T-helper 2 cell treated with Interferon-gamma antibody and Interleukin-4, amounts not matched to agents 100 ng/mL and 5 ng/mL, for 36 hours (primary cell): ENCODE data around the gene MAN1C1. TPM values are rescaled to one million over a fixed set of nuclear protein-coding genes. Genes with fewer than 3 reads are reported as not detected.
"Not testable (repeated sequence)": the region's sequence is repeated elsewhere in the genome, so short reads cannot be mapped to it uniquely, and the experiment has no call there.

Experiments used
- intact Hi-C: fragments of 100-400 bp; cut with micrococcal nuclease; formaldehyde crosslinking; loops from one replicate; pipeline ENCODE4 v1.15.1; 2023
- total RNA-seq: library from RNA; stranded (reverse); gene quantifications from 2 replicates; pipeline ENCODE4 v1.2.3, GENCODE V29; 2022

Gene MAN1C1
- total RNA-seq, 1 donor from 2014 or later, result 12.1 TPM

DNA sequence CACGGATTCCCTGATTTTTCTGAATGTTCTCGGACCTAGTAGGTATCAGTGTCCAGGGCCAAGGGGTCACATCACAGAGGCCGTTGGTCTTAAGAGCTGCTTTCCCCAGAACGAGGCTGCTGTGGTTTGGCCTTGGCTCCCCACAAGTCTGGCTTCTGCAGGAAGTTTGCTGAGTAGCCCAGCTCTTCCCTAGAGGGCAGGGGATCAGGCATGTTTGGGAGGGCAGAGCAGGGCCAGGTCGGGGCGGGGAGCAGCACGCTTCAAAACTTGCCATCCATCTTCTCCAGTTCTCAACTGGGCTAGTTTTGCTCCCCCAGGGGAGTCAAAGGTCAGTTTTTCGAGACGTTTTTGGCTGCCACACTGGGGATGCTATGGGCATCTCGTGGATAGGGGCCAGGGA lies 37.0 kb downstream of the MAN1C1 start:
- intact Hi-C loops, result no loop called here

DNA sequence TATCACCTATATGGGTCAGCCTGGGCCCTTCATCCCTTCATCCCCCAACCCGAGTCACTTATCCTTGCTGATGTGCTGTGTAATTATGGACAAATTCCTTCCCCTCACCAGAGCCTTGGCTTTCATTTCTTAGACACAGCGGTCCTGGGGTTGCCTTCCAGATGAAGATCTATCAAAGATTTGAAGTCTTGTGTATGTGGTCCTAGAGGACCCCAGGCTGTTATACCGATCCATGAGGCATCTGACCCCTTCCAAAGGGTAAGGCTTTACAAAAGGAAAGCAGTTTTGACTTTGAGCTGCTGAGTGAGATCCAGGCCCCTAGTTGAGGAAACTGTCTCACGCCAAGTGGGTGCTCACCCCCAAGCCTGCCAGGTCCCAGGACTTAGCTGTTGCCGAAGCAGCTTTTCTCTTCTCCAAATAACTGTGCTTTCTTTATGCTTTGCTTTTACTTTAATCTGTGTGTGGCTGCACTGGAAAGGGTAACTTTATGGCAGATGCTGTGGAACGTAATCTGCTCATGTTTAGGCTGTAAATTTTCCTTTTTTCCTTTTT lies 37.6 kb downstream of the MAN1C1 start:
- intact Hi-C loops, result no loop called here

DNA sequence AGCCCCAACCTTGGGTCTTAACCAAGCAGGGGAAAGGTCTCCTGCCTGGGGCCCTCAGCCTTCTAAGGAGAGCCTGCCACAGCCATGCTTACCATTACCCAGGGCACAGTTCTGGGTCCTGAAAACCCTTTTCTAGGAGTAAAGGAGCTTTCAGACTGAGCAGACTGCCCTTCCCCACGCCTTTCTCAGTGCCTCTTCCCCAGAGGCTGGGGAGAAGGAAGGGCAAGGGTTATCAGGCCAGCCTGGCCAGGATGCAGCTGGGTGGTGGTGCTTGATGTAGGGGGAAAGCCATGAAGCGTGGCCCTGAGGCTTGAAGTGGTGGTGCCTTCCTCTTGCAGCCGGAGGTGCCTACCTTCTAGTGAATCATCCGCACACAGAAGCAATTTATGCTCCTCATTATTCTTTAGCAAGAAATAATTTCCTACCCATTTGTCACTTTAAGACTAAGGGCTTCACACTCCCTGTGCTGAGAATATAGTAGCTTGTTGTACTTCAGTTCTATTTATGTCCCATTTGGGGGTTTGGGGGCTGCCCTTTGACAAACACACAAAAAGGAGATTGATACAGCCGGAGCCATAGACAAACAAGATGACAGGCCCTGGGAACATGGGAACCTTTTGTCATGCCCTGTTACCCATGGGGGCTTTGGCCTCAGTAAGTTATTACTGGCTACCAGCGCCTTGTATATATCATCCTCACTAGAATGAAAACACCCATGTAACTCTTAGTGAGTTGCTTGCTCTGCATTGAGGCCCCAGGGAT lies 40.7 kb downstream of the MAN1C1 start:
- intact Hi-C loops, result no loop called here

DNA sequence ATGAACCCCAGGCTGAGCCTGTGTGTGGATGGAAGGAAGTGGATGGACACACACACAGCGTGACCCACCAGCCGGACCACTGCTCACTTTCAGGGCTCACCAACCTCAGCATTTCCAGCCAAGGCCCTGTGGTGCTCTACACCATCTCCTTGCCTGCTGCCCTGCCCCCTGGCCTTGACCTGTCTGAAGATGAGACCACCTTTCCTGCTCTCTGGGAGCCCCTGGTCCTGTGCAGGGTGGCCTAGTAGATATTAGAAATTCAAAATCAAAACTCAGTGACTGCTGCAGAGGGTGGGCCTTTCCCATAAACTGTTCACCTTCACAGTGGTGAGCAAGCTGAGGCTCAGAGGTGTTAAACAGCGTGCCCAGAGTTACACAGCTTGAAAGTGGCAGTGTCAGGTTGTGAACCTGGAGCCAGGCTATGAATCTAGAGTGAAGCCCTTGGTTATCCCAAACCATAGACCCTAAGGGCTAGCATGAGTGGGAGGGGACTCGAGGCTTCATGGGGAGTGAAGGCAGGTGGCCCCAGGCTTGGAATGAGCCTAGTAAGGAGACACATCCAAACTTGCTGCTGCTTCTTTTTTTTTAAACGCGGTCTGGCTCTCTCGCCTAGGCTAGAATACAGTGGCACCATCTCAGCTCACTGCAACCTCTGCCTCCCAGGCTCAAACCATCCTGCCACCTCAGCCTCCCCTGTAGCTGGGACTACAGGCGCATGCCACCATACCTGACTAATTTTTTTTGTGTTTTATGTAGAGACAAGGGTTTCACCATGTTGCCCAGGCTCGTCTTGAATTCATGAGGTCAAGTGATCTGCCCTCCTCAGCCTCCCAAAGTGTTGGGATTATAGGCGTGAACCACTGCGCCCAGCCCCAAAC lies 41.5 kb downstream of the MAN1C1 start:
- intact Hi-C loops, result no loop called here

DNA sequence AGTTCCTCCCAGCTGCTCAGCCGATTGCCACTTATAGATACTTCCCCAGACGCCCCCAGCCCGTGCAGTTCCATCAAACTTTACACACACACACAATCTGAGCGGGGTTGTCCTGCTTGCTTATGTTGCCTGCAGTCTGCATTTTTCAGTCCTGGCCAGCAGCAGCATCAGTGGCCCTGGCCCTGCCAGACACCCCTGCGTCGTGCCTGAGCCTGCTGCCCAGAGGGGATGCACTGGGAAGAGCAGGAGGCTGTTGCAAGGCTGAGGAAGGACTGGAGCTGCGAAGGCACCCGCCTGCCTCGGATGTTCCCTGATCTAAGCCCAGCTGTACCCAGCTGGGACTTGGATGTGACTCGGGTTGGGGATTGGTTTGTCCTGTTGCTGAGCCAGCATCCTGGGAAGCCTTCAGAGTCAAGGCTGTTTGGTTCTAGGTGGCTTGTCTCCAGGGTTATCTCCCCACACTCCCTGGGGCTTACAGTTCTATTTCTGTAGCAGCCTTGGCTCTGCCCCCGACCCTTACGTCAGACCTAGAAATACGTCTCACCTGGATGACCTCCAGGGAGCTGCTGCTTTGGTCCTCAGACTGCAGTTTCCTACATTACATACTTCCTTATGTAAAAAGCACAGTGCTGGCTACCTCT lies 42.3 kb downstream of the MAN1C1 start:
- intact Hi-C loops, result no loop called here

DNA sequence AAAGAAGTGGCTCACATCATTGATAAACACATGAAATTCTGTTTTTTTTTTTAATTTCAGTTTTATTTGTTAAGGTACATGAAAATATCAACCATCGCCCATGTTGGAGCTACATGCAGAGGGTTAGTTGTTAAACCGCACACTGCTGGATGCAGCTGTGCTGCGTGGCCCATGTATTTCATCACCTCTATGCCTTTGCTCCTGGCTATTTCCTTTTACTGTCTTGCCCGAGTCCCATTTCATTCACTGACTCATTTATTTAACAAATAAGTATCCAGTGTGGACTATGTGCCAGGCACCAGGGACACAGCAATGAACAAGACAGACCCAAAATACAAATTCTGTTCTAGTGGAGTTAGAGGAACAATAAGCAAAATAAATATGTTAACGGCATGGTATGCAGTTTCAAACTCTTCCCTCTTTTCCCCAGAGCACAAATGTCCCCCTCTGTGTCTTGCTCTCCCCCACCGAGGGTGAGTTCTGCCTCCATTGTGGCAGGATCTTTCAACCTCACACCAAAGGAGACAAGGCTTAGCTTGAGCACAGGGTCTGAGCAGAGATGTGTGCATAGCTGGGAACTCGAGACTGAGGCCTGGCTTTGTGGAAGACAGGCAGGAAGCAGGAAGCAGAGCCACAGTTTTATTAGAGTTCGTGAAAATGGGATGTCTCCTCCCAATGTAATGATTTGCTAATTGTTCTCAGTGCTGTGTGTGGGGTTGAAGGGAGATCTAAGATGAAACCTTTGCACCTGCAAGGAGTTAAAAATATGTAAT lies 44.6 kb downstream of the MAN1C1 start:
- intact Hi-C loops, result no loop called here

DNA sequence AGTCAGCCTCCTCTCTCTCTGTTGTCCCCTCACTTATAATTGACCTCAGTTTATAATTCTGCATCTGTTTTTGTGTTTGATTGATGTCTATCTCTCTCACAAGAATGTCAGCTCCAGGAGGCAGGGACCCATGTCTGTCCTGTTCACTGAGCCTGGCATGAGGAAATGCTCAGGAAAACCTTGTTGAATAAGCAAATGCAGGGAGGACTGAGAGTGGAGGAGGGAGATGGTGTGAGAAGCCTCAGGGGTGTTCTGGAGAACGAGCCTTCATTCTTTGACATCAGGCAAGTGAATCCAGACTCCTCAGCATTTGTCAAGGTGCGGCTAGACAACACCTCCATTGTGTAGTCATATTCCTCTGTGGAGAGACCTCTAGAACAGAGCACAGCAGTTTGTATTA lies 45.5 kb downstream of the MAN1C1 start:
- intact Hi-C loops, result no loop called here

DNA sequence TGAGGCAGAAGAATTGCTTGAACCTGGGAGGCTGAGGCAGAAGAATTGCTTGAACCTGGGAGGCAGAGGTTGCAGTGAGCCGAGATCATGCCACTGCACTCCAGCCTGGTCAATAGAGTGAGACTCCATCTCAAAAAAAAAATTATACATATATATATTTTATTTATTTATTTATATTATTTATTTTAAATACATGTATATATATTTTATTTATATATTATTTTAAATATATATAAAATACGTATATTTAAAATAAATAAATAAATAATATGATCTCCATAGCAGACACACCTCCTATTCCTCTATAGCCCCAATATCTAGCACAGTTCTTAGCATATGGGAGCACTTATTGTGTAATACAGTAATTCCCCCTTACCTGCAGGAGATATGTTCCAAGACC lies 46.4 kb downstream of the MAN1C1 start:
- intact Hi-C loops, result not testable (repeated sequence)

DNA sequence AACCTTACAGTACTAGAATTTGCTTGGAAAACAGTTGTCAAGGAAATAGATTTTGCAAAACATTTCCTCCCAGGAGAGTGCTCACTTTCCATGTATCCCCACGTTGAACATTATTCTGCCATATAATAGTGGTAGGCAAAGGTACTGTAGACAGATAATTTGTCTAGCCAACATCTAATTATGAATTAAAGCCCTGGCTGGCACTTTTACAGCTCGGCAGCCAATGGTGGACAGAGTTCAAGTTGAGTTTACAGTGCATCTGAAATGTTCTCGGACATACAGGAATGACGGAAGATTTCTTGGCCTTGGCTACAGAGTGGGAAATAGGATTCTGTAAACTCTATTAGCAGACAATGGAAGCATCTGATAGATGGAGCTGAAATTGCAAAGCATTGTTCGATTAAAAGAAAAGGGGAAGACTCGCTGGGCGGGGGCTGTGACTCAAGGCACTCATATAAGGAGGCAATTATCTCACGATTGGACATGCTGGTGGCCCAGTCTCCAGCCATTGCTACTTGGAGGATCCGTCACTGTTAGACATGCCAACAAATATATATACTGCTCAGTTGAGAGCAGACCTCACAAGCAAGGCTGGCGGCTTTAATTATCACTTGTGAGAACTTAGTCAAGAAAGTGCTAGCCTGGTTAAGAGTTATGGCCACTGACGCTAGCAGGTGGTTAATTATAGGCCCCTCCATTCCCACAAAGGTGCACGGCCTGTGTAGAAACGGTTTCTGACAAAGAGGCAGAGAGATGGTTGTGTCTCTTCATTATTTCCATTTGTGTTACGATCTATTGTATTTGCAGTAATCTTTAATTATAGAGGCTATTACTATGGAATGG lies 48.0 kb downstream of the MAN1C1 start:
- intact Hi-C loops, result no loop called here

DNA sequence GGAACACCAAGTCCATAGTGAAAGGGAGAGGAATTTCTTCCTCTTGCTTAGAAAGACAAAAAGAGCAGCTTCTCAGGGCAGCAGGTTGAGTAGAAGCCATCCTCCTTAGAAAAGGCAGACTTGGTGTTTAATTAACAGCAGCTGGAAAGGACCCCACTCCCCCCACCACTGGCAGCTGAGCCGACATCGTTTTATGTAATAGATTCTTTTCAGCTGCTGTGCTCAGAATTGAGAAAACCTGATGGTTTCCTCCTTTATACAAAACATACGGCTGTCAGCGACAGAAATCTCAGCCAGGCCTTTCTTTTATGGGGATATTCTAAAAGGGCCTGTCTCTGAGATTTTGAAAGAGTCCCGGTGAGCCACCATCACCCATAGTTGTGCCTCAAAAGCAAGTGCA lies 49.9 kb downstream of the MAN1C1 start:
- intact Hi-C loops, result no loop called here

DNA sequence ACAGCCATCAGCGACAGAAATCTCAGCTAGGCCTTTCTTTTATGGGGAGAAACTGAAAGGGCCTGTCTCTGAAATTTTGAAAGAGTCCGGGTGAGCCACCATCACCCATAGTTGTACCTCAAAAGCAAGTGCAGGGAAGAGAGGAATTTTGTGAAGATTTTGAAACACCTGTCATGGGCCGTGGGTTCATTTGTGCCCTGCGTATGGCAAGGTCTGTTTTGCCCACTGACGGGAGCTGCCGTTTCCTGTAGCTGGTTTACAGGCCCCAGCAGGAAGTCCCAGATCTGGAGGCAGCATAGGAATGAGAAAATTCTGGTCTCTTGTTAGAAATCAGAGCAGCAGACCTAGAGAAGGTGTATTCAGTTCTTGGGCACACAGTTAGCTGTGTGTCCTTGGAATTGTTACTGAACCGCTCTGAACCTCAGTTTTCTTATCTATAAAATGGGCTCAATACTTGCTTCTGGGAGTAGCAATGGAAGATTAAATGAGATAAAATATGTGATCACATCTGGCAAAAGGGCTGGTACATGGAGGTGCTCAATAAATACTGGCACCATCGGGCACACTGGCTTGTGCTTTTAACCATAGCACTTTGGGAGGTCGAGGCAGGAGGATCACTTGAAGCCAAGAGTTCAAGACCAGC lies 52.5 kb downstream of the MAN1C1 start:
- intact Hi-C loops, result no loop called here

DNA sequence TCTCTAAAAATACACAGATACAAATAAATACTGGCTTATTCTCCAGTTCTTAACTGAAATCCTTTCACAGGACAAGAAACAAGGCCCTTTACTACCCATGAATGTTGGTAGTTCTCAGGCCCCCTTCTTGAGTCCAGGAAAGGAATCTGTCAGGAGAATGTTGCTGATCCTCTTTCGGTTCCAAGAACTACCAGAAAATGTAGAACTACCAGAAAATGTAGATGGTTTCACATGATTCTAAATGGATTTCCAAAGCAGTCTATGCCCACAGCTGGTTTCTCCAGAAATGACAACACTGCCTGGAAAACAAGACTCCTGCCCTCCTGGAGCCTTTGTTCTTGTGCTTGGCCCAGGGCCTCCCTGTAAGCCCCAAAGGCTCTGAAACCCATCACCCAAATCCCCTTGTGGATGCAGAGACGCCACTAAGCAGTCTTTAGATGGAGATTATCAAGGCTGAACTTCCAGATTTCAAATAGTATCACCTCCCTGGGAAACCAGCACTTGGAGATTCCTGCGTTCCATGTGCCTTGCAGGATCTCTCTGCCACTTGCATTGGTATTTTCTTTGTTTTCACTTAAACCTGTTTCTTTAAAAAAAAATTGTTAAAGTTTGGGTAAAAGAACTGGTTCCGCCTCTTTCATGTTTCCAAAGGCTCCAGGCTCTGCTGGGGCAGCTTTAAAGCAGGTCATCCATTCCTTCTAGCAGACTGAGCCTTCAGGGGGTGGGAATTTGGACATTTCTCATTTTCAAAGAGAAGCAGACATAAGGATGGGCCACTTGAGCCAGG lies 53.4 kb downstream of the MAN1C1 start:
- intact Hi-C loops, result no loop called here

DNA sequence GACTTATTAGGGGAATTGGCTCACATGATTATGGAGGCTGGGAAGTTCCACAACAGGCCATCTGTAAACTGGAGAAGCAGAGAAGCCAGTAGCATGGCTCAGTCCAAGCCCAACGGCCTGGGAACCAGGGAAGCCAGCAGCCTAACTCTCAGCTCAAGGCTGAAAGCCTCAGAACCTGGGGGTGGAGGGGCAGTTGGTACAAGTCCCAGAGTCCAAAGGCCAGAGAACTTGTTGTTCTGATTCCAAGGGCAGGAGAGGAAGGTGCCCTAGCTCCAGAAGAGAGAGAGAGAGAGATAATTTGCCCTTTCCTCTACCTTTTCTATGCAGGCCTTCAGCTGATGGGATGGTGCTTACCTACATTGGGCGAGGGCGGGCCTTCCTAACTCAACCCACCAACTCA lies 55.3 kb downstream of the MAN1C1 start:
- intact Hi-C loops, result no loop called here

DNA sequence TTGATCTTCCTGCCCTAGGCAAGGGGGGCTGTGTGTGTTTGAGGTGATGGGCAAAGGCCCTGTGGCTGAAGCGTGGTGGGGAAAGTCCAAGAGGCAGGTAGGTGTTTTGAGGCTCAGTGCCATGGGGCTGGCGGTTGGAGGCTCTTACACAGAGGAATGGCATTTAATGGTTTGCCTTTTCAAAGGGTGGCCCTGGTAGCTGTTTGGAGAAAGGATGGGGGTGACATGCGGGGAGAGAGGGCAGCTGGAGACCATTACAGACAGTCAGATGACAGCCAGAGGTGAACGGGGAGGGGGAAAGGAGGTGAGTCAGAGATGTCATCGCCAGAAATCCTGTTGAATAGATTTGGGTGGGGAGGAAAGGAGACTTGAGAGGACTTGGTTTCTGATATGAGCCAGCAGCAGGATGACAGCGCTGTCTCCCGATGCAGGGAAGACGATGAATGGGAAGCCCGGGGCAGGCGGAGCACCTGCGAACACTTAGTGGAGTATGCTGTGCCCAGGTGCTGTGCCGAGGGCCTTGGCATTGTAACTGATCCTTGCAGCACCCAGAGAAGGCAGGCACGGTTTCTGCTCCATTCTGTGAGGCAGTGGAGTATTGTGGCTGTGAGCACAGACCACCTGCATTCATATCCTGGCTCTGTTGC lies 56.3 kb downstream of the MAN1C1 start:
- intact Hi-C loops, result no loop called here

DNA sequence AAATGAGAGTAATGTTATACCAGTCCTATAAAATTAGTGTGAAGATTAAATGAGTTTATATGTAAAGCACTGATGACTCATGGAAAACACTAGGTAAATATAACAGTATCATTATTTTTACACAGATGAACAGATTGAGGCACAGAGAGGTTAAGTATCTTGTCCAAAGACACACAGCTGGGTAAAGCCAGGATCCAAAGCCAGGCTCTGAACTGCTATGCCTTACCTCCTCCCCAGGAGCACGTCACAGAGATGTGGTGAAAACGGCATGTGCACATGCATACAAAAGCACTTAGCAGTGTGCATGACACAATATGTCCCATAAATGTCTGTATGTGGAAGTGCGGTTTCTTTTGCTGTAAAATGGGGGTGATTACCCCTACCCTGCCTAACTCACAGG lies 56.9 kb downstream of the MAN1C1 start:
- intact Hi-C loops, result no loop called here

DNA sequence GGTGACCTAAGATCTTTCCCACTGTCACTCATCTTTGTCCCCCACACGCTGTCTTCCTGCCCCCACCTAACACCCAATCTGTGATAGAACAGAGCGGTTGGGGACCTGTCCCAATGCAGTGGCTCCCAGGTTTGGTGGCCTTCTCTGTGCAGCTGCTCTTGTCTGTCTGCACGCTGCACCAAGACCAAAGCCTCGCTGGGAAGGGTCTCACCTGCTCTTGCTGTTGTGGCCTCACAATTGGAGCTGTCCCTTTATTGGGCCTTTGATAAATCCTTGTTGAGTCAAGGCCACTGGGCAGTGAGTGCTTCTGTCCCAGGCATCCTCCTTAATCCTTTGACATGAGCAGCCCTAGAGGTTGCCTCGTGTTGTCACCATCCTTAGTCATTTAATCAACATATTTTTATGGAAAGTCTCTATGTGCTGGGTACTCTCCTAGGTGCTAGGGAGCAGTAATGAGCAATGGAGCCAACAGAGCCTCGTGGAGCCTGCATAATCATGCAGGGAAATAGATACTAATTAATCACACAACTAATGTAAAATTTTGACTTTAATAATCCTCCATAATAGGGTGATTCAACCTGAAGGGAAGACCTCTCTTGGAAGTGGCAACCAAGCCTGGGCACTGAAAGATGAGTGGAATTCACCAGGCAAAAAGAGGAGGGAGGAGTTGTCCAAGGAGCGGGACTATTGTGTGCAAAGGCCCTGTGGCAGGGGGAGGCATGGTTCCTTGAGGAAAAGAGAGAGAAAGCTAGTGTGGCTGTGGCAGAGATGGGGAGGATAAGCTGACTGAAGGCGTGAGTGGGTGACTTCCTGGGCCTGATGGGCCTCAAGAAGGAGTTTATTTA lies 57.6 kb downstream of the MAN1C1 start:
- intact Hi-C loops, result no loop called here

DNA sequence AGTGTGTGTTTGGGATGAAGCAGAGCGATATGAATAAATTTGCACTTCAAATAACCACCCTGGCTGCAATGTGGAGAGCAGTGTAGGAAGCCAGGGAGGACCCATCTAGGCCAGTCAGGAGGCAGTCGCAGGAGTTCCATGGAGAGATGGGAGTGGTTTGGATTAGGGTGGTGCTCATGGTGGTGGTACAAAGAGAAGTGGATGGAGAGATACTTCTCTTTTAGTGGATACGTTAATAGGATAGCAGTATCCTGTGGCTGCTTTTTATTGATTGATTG lies 58.2 kb downstream of the MAN1C1 start:
- intact Hi-C loops, result no loop called here
